GM13976 (cell line): ENCODE data around the gene IL1RAP.

ENCODE experiments used
- DNase-seq: peaks from one replicate; pipeline ENCODE4 v3.0.0; 2012; ENCODE audit warnings: low spot score
- in situ Hi-C: fragments of 300-500 bp; cut with MboI; formaldehyde crosslinking; loops from one replicate; pipeline ENCODE4 v1.12.0; 2022; ENCODE audit warnings: low sequenced_read_pairs, mixed read lengths, inconsistent platforms; ENCODE audit not compliant: unreplicated experiment
- TF ChIP-seq, protein P1 (sequence below): IDR thresholded peaks from 2 replicates; pipeline ENCODE4 v1.5.1; 2012; ENCODE audit warnings: borderline replicate concordance, mild to moderate bottlenecking; ENCODE audit not compliant: insufficient read depth; ENCODE audit errors: extremely low read depth, missing control alignments, control extremely low read depth

Gene IL1RAP

DNA sequence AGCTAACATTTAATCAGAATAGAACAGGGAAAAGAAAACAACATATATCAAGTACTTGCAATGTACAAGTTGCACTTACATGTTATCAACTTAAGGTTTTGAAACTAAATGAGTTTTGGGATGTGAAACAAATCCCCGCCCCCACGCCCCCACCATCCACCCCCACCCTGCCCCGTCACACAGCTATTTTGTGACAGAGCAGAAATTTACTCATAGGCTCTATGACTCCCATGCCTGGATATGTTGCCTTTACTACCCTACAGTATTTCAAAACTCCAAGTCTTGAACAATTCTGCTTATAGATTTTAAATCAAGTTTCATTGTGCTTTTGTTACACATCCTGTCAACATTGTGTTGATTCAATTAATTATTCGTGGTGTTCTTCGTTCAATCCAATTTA, 18.1 kb upstream of the IL1RAP start:
- DNase-seq, result no peak
- TF ChIP-seq, protein P1, sequence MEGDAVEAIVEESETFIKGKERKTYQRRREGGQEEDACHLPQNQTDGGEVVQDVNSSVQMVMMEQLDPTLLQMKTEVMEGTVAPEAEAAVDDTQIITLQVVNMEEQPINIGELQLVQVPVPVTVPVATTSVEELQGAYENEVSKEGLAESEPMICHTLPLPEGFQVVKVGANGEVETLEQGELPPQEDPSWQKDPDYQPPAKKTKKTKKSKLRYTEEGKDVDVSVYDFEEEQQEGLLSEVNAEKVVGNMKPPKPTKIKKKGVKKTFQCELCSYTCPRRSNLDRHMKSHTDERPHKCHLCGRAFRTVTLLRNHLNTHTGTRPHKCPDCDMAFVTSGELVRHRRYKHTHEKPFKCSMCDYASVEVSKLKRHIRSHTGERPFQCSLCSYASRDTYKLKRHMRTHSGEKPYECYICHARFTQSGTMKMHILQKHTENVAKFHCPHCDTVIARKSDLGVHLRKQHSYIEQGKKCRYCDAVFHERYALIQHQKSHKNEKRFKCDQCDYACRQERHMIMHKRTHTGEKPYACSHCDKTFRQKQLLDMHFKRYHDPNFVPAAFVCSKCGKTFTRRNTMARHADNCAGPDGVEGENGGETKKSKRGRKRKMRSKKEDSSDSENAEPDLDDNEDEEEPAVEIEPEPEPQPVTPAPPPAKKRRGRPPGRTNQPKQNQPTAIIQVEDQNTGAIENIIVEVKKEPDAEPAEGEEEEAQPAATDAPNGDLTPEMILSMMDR, result no peak
- in situ Hi-C loops, result no loop called here

DNA sequence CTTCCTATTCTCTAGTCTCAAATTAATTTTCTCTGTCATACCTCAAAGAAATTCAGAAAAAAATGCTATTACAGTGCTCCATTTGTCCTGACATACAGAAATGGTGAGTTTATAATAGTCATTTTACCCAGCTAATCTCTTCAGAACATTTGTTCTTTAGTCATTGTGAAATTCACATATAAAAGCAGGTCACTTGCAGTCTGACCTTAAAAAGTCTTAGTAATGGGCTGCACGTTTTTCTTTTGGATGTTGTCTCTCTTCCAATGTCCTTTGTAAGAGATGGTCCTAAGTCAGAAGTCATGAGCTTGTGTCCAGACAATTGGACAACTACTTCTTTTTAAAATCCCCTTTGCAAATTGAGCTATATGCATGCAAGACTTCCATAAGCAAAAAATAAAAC, 17.0 kb upstream of the IL1RAP start:
- TF ChIP-seq, protein P1, result no peak
- no peak for DNase-seq
- in situ Hi-C loops, result no loop called here

DNA sequence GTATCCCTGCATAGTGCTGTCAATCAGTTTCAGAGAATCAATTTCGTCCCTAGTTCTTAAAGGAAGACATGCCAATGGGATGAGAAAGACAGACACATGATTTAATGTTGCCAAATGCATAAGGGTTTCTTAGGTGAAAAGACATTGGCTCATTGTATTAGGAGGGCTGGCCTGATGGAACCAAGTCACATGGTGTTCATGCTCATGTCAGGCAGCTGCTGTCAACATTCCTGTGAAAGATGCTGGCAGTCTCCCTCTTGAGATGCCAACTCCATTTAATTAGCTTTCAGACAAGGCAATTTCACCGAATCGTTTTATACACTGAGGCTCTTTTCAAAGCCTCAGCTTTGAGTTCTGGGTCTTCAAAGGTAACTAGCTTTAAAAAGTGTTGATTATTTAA, 16.1 kb upstream of the IL1RAP start:
- in situ Hi-C loops, result no loop called here
- TF ChIP-seq, protein P1, result no peak
- no peak for DNase-seq

DNA sequence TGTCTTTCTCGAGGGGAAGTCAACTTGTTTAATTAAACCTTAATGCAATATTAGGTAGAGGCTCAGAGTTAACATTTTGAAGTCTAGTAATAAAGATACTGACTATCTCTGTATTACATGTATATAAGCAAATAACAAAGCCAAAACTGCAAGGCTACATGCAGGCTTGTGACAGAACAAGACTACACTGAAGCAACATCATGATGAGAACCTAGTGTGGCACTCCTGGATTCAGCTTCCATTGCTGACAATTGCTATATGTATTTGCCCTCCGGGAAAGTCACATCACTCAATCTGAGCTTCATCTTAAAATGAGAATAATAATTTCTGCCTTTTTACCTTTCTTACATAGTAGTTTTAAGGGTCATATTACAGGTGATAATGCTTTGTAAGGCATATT, 15.6 kb upstream of the IL1RAP start:
- TF ChIP-seq, protein P1, result no peak
- in situ Hi-C loops, result no loop called here
- no peak for DNase-seq

DNA sequence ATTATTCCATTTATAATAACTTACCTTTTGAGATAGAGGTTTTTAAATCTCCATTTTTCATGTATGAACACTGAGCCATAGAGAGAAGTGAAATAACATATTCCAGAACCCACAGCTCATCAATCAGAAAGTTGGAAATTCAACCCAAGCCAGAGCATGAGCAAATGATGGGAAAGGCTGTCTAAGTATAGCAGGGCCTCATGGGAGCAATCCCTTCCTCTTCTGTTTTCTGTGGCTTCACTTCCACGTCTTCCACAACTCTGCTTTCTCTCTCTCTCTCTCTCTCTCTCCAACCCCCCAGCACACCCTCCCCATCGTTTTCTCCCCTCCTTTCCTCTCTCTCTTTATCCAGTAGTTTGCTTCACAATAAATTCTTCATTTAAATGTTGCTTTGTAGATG, 14.8 kb upstream of the IL1RAP start:
- in situ Hi-C loops, result no loop called here
- no peak for DNase-seq
- TF ChIP-seq, protein P1, result no peak

DNA sequence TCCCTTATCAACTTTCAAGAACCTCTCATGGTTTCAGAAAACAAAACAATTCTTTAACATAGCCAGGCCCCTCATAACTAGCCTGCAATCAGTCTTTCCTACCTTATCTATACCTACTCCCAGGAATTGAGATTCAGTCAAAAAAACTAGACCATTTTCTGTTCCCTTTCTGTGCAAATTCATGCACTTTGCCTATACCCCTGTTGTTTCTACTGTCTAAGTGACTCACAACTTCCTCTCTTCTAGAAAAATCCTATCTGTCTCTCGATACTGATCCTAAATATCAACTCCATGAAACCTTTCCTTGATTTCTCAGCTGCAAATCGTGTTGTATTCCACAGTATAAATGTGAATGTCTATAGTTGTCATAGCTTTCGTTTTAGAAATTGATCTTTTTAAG, 10.9 kb upstream of the IL1RAP start:
- DNase-seq, result no peak
- TF ChIP-seq, protein P1, result no peak
- in situ Hi-C loops, result no loop called here
